GM12865 (cell line): ENCODE results near the gene VPS8.
"Not testable (repeated sequence)": the region's sequence is repeated elsewhere in the genome, so short reads cannot be mapped to it uniquely, and the experiment has no call there.

ENCODE experiments used
- DNase-seq: peaks from one replicate; pipeline ENCODE4 v3.0.0; 2010; ENCODE audit warnings: low read depth
- H3K4me3 ChIP-seq: 2 replicates; pipeline ENCODE4 v1.5.1; 2011; ENCODE audit warnings: mild to moderate bottlenecking, low read depth, low read length, control low read depth
- TF ChIP-seq, protein P1 (sequence below): IDR thresholded peaks from 2 replicates; pipeline ENCODE4 v1.5.1; 2011; ENCODE audit warnings: low read length, control low read depth, low read depth, inconsistent platforms; ENCODE audit not compliant: insufficient read depth; ENCODE audit errors: missing control alignments

Gene VPS8

GRCh38 chr3:184970186-184970585, 158.2 kb downstream of the VPS8 start:
- H3K4me3 ChIP-seq, result no peak overlapping the region
- DNase-seq, result no peak
- TF ChIP-seq, protein P1, sequence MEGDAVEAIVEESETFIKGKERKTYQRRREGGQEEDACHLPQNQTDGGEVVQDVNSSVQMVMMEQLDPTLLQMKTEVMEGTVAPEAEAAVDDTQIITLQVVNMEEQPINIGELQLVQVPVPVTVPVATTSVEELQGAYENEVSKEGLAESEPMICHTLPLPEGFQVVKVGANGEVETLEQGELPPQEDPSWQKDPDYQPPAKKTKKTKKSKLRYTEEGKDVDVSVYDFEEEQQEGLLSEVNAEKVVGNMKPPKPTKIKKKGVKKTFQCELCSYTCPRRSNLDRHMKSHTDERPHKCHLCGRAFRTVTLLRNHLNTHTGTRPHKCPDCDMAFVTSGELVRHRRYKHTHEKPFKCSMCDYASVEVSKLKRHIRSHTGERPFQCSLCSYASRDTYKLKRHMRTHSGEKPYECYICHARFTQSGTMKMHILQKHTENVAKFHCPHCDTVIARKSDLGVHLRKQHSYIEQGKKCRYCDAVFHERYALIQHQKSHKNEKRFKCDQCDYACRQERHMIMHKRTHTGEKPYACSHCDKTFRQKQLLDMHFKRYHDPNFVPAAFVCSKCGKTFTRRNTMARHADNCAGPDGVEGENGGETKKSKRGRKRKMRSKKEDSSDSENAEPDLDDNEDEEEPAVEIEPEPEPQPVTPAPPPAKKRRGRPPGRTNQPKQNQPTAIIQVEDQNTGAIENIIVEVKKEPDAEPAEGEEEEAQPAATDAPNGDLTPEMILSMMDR, result no peak

- TF ChIP-seq, protein P1, result no peak
- H3K4me3 ChIP-seq, result no peak overlapping the region
- DNase-seq, result no peak
Observed at GRCh38 chr3:184977796-184978195, 165.8 kb downstream of the VPS8 start.

DNA sequence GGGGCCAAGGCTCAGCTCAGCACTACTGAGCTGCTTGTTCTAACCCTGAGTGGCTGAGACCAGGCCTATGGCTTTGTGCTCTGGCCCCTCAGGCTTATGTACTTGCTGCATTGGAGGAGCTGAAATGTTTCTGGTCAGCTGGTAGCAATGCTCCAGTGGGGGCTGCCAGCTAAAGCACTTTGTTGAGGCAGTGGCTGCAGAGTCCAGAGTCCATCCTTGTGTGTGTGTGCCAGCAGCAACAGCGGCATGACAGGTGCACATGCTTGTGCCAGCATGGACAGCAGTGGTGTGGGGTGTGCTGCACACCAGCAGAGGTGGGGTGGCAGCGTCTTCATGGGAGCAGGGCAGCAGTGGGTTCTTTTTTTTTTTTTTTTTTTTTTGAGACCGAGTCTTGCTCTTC, 169.1 kb downstream of the VPS8 start:
- no peak for DNase-seq
- TF ChIP-seq, protein P1, result no peak
- H3K4me3 ChIP-seq, result no peak overlapping the region

DNA sequence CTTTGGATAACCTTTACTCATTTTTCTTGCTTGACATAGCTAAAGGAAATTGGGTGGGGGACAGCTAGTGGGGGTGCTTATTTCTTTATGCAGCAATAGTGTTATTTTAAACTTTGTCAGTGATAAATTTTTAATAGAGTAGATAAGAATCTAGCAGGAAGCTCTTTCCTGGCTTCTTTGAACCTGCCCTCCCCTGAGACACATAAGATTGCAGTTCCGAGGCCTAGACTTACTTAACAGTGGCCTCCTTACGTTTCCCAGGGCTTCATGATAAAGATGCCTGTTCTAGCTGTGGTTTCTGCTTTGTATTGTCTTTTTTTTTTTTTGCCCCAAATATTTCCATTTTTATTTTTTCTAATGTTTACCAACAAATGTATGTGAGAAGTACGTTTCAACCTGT, 170.1 kb downstream of the VPS8 start:
- DNase-seq, result no peak
- TF ChIP-seq, protein P1, result no peak
- no peak overlapping the region for H3K4me3 ChIP-seq

- DNase-seq, result no peak
- H3K4me3 ChIP-seq, result no peak overlapping the region
- TF ChIP-seq, protein P1, result no peak
Observed at GRCh38 chr3:184985586-184985985, 173.6 kb downstream of the VPS8 start.

GRCh38 chr3:184986366-184986889, 174.5 kb downstream of the VPS8 start:
- TF ChIP-seq, protein P1, result no peak
- no peak for DNase-seq
- H3K4me3 ChIP-seq, result no peak overlapping the region

DNA sequence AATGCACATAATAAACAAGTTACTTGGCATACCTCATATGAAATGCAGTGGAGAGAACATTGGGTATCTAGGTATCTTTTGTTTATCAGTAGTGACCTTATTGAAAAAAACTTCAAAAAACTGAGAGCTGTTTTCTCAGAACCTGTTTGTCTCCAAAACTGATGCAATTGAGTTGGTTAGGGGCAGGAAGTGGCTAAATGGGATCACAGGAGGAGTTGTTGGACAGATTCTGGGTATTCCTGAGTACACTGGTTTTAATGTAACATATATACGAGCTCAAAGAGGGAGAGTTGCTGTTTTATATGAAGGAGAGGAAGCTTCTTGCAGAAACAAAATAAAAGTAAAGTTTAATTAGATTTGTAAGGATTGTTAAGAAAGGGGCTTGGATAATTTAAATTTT, 181.4 kb downstream of the VPS8 start:
- no peak for DNase-seq
- H3K4me3 ChIP-seq, result no peak overlapping the region
- TF ChIP-seq, protein P1, result no peak

DNA sequence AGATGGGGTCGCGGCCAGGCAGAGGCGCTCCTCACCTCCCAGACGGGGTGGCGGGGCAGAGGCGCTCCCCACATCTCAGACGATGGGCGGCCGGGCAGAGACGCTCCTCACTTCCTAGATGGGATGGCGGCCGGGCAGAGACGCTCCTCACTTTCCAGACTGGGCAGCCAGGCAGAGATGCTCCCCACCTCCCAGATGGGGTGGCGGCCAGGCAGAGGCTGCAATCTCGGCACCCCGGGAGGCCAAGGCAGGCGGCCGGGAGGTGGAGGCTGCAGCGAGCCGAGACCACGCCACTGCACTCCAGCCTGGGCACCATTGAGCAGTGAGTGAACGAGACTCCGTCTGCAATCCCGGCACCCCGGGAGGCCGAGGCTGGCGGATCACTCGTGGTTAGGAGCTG, 191.9 kb downstream of the VPS8 start:
- DNase-seq, H3K4me3 ChIP-seq: not testable (repeated sequence)
